AG09309 (cell line): ENCODE results near the gene KLK3.

Experiments
- DNase-seq: peaks from one replicate; pipeline ENCODE4 v3.0.0-alpha.2; 2010; ENCODE audit warnings: low read depth
- H3K4me3 ChIP-seq: 2 replicates; pipeline ENCODE4 v1.5.1; 2011; ENCODE audit warnings: mild to moderate bottlenecking, low read depth, low read length, moderate library complexity; ENCODE audit not compliant: control insufficient read depth
- CTCF ChIP-seq: IDR thresholded peaks from 2 replicates; pipeline ENCODE4 v1.5.1; 2011; ENCODE audit warnings: mild to moderate bottlenecking, low read depth, low read length, inconsistent platforms; ENCODE audit not compliant: insufficient read depth, control insufficient read depth; ENCODE audit errors: missing control alignments

The KLK3 gene

GRCh38 chr19:50873056-50873455, 18.3 kb downstream of the KLK3 start, which contains the start of gene KLK2:
TSS of gene KLK2 (plus strand) at chr19:50873439. CDS start at chr19:50873474, 35 bp downstream.
- TF ChIP-seq CTCF = no peak
- DNase-seq = no peak
- H3K4me3 ChIP-seq = no peak within 1 kb of the TSS

GRCh38 chr19:50874211-50874610, 19.5 kb downstream of the KLK3 start:
- H3K4me3 ChIP-seq = no peak overlapping the region
- no peak for TF ChIP-seq CTCF
- no peak for DNase-seq

GRCh38 chr19:50875795-50876422, 21.2 kb downstream of the KLK3 start:
- H3K4me3 ChIP-seq = no peak overlapping the region
- DNase-seq = no peak
- no peak for TF ChIP-seq CTCF

- DNase-seq = no peak
- H3K4me3 ChIP-seq = no peak overlapping the region
- no peak for TF ChIP-seq CTCF
Observed at GRCh38 chr19:50876456-50876855, 21.7 kb downstream of the KLK3 start.

GRCh38 chr19:50877338-50877737, 22.6 kb downstream of the KLK3 start:
- no peak for DNase-seq
- H3K4me3 ChIP-seq = no peak overlapping the region
- TF ChIP-seq CTCF = no peak

GRCh38 chr19:50878851-50879250, 24.1 kb downstream of the KLK3 start:
- no peak for TF ChIP-seq CTCF
- H3K4me3 ChIP-seq = no peak overlapping the region
- DNase-seq = no peak
